ENCODE results near the gene OCRL. TPM values are rescaled to one million over a fixed set of nuclear protein-coding genes. Genes with fewer than 3 reads are reported as not detected.
"Not testable (repeated sequence)": the region's sequence is repeated elsewhere in the genome, so short reads cannot be mapped to it uniquely, and the experiment has no call there.

The OCRL gene
- total RNA-seq, 1 donor from 2014 or later: 41.8 TPM

GRCh38 chrX:129553619-129554288 lies 13.7 kb downstream of the OCRL start:
- H3K36me3 Mint-ChIP-seq: peaks cover 37% of the 10 kb centered on the region
- TF ChIP-seq CTCF (conservative IDR thresholded peaks at IDR 0.05): no peak
- no peak overlapping the region for H3K27ac Mint-ChIP-seq

GRCh38 chrX:129554816-129555215 lies 14.8 kb downstream of the OCRL start:
- not testable (repeated sequence) for H3K4me1 Mint-ChIP-seq (ENCODE audit: unreplicated experiment); H3K4me3 Mint-ChIP-seq; DNase-seq (ENCODE audit: extremely low spot score, unreplicated experiment); H3K9me3 Mint-ChIP-seq; H3K27ac Mint-ChIP-seq; H3K27me3 Mint-ChIP-seq
- peaks cover 33% of the 10 kb centered on the region for H3K36me3 Mint-ChIP-seq
- TF ChIP-seq CTCF (conservative IDR thresholded peaks at IDR 0.05): peak; percentile 23

More at GRCh38 chrX:129553619-129554288, 13.7 kb downstream of the OCRL start:
- no peak overlapping the region for H3K4me3 Mint-ChIP-seq
- no peaks in the 10 kb centered on the region for H3K27me3 Mint-ChIP-seq
- peaks cover 4% of the 10 kb centered on the region for H3K4me1 Mint-ChIP-seq (ENCODE audit: unreplicated experiment)
- no peaks in the 10 kb centered on the region for H3K9me3 Mint-ChIP-seq
- no peak for DNase-seq (ENCODE audit: extremely low spot score, unreplicated experiment)

GRCh38 chrX:129556806-129557315 lies 16.8 kb downstream of the OCRL start:
- TF ChIP-seq CTCF (conservative IDR thresholded peaks at IDR 0.05): no peak
- peaks cover 4% of the 10 kb centered on the region for H3K4me1 Mint-ChIP-seq (ENCODE audit: unreplicated experiment)
- no peak overlapping the region for H3K4me3 Mint-ChIP-seq
- H3K36me3 Mint-ChIP-seq: peaks cover 41% of the 10 kb centered on the region
- no peaks in the 10 kb centered on the region for H3K9me3 Mint-ChIP-seq
- peak overlapping the region; percentile 14 for H3K27ac Mint-ChIP-seq
- DNase-seq (ENCODE audit: extremely low spot score, unreplicated experiment): no peak
- no peaks in the 10 kb centered on the region for H3K27me3 Mint-ChIP-seq

- H3K27me3 Mint-ChIP-seq: no peaks in the 10 kb centered on the region
- no peak for TF ChIP-seq CTCF (conservative IDR thresholded peaks at IDR 0.05)
- DNase-seq (ENCODE audit: extremely low spot score, unreplicated experiment): no peak
- peak overlapping the region; percentile 27 for H3K27ac Mint-ChIP-seq
- H3K9me3 Mint-ChIP-seq: no peaks in the 10 kb centered on the region
- peaks cover 48% of the 10 kb centered on the region for H3K36me3 Mint-ChIP-seq
- peaks cover 4% of the 10 kb centered on the region for H3K4me1 Mint-ChIP-seq (ENCODE audit: unreplicated experiment)
- no peak overlapping the region for H3K4me3 Mint-ChIP-seq
Measured at GRCh38 chrX:129557844-129558480, 17.9 kb downstream of the OCRL start.

- Mint-ChIP-seq H3K9me3 (no peaks in the 10 kb centered on the region), H3K4me1 (ENCODE audit: unreplicated experiment) (peaks cover 4% of the 10 kb centered on the region), H3K27me3 (no peaks in the 10 kb centered on the region), H3K36me3 (peaks cover 53% of the 10 kb centered on the region), H3K27ac (no peak overlapping the region), H3K4me3 (no peak overlapping the region)
- no peak for DNase-seq (ENCODE audit: extremely low spot score, unreplicated experiment)
- peak; percentile 28 for TF ChIP-seq CTCF (conservative IDR thresholded peaks at IDR 0.05)
Measured at GRCh38 chrX:129559783-129560182, 19.7 kb downstream of the OCRL start.

All from type B pancreatic cell (in vitro differentiated cells).